Stomach (tissue), 4 donors: Measurements from ENCODE around the gene COL27A1.

Source experiments
- POLR2A ChIP-seq, 4 donors: fragments of 450-650 bp; IDR thresholded peaks; one replicate each; pipeline ENCODE4 v1.6.1; 2016; ENCODE audit warnings: antibody characterized with exemption in 4 of 4, control low read depth in 2 of 4, mild to moderate bottlenecking in 1 of 4, moderate library complexity in 1 of 4
- POLR2AphosphoS5 ChIP-seq, 3 donors: sonication (generic); formaldehyde crosslinking; IDR thresholded peaks; one replicate each; pipeline ENCODE4 v1.6.1; 2016; ENCODE audit warnings: antibody characterized with exemption in 3 of 3
- TF ChIP-seq, protein P1 (sequence below), 7 experiments: fragments of 450-650 bp in 4 of 7; fragments of 200-600 bp in 3 of 7; sonication (generic) in 3 of 7; IDR thresholded peaks; one replicate each; pipeline ENCODE4 v1.5.1; 2016 to 2019; ENCODE audit warnings: antibody characterized with exemption in 7 of 7, control low read depth in 2 of 7, mild to moderate bottlenecking in 1 of 7

DNA sequence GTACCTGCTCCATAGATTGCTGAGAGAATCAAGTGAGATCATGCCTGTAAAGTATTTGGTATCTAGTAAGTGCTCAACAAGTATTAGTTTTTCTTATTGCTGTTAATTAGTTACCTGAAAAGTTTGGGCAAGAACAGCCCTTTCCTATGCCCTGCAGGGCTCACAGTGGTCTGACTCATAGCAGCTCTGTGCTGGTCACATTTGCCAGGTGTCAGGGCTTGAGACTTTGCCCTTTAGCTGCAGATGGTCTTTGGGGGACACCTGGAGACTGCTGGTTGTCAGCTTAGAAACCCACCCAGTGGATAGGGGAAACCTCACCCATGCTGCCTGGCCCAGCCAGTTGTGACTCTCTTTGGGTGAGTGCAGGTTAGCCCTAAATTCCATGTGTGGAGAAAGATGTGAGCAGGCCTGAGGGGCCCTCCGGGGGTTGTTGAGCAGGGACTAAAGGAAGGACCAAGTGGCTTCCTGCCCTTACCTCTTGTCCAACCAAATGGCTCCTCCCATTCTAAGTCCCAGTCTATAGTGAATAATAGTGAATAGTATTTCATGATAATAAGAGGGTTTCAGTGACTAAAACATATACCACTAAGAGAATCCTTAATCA is 9.0 kb downstream of the COL27A1 start:
- TF ChIP-seq, protein P1, sequence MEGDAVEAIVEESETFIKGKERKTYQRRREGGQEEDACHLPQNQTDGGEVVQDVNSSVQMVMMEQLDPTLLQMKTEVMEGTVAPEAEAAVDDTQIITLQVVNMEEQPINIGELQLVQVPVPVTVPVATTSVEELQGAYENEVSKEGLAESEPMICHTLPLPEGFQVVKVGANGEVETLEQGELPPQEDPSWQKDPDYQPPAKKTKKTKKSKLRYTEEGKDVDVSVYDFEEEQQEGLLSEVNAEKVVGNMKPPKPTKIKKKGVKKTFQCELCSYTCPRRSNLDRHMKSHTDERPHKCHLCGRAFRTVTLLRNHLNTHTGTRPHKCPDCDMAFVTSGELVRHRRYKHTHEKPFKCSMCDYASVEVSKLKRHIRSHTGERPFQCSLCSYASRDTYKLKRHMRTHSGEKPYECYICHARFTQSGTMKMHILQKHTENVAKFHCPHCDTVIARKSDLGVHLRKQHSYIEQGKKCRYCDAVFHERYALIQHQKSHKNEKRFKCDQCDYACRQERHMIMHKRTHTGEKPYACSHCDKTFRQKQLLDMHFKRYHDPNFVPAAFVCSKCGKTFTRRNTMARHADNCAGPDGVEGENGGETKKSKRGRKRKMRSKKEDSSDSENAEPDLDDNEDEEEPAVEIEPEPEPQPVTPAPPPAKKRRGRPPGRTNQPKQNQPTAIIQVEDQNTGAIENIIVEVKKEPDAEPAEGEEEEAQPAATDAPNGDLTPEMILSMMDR (IDR thresholded peaks at IDR 0.05), result no peak
- no peak for TF ChIP-seq POLR2AphosphoS5 (IDR thresholded peaks at IDR 0.05)
- TF ChIP-seq POLR2A (IDR thresholded peaks at IDR 0.05), result no peak
